Measurements from ENCODE around the gene ARSD. TPM values are rescaled to one million over a fixed set of nuclear protein-coding genes. Genes with fewer than 3 reads are reported as not detected.

ARSD gene
- polyA plus RNA-seq, 1 donor (not counting 4 experiments of a cell fraction or from before 2014, with no cell fraction given): 7.9 TPM

- H3K79me2 ChIP-seq (ENCODE audit: control insufficient read depth, insufficient read depth, low read length): no peaks in the 10 kb centered on the region
- FAIRE-seq (no peak), DNase-seq (ENCODE audit: low read depth, low spot score) (no peak)
- dilution Hi-C loops (cut with MboI; ENCODE audit: extremely low pct_ligation_motif_present, low sequenced_read_pairs): no loop called here
- no peaks in the 10 kb centered on the region for H3K9me1 ChIP-seq (ENCODE audit: control insufficient read depth, extremely low read depth, insufficient read depth, low read length)
- no peak overlapping the region for H2AFZ ChIP-seq (ENCODE audit: control insufficient read depth, low read length)
- H3K4me2 ChIP-seq (ENCODE audit: control insufficient read depth, extremely low read depth, insufficient read depth, low read depth, low read length): no peak overlapping the region
- H3K27ac ChIP-seq (ENCODE audit: control insufficient read depth, insufficient read depth, low read length): no peak overlapping the region
- H3K27me3 ChIP-seq (ENCODE audit: control insufficient read depth, extremely low read depth, insufficient read depth, low read length): no peaks in the 10 kb centered on the region
- H3K36me3 ChIP-seq (ENCODE audit: control insufficient read depth in 2 of 2, extremely low read depth in 1 of 2, insufficient read depth in 2 of 2, low read length in 2 of 2): peaks cover 0 to 2% of the 10 kb centered on the region in 2 experiments
- H3K4me3 ChIP-seq (ENCODE audit: control insufficient read depth in 2 of 3, extremely low read depth in 1 of 3, insufficient read depth in 2 of 3, low read depth in 1 of 3, low read length in 3 of 3): no peak overlapping the region
- no peaks in the 10 kb centered on the region for H3K4me1 ChIP-seq (ENCODE audit: control insufficient read depth, extremely low read depth, insufficient read depth, low read length)
- no peaks in the 10 kb centered on the region for H4K20me1 ChIP-seq (ENCODE audit: control insufficient read depth, extremely low read depth, insufficient read depth, low read length)
- no peak overlapping the region for H3K9ac ChIP-seq (ENCODE audit: control insufficient read depth, extremely low read depth, insufficient read depth, low read length)
- no peaks in the 10 kb centered on the region for H3K9me3 ChIP-seq (ENCODE audit: control insufficient read depth, low read depth, low read length)
- TF ChIP-seq CTCF (optimal IDR thresholded peaks at IDR 0.05 in 1 of 3, IDR thresholded peaks at IDR 0.05 in 1 of 3, conservative IDR thresholded peaks at IDR 0.05 in 1 of 3; ENCODE audit: extremely low read depth in 1 of 3, insufficient read depth in 2 of 3, low read length in 3 of 3) (peak in 1 of 3 experiments; percentile 9), EZH2 (IDR thresholded peaks at IDR 0.05; ENCODE audit: low read length) (no peak)
Measured at GRCh38 chrX:2913118-2913517, 16.0 kb downstream of the ARSD start.

- Histone ChIP-seq H3K79me2 (ENCODE audit: control insufficient read depth, insufficient read depth, low read length) (no peaks in the 10 kb centered on the region), H3K27ac (ENCODE audit: control insufficient read depth, insufficient read depth, low read length) (no peak overlapping the region), H3K4me3 (ENCODE audit: control insufficient read depth in 2 of 3, extremely low read depth in 1 of 3, insufficient read depth in 2 of 3, low read depth in 1 of 3, low read length in 3 of 3) (no peak overlapping the region), H2AFZ (ENCODE audit: control insufficient read depth, low read length) (no peak overlapping the region), H3K36me3 (ENCODE audit: control insufficient read depth in 2 of 2, extremely low read depth in 1 of 2, insufficient read depth in 2 of 2, low read length in 2 of 2) (peaks cover 0 to 2% of the 10 kb centered on the region in 2 experiments), H3K27me3 (ENCODE audit: control insufficient read depth, extremely low read depth, insufficient read depth, low read length) (no peaks in the 10 kb centered on the region), H3K9me1 (ENCODE audit: control insufficient read depth, extremely low read depth, insufficient read depth, low read length) (no peaks in the 10 kb centered on the region), H4K20me1 (ENCODE audit: control insufficient read depth, extremely low read depth, insufficient read depth, low read length) (no peaks in the 10 kb centered on the region), H3K4me2 (ENCODE audit: control insufficient read depth, extremely low read depth, insufficient read depth, low read depth, low read length) (no peak overlapping the region), H3K9ac (ENCODE audit: control insufficient read depth, extremely low read depth, insufficient read depth, low read length) (no peak overlapping the region), H3K9me3 (ENCODE audit: control insufficient read depth, low read depth, low read length) (no peaks in the 10 kb centered on the region), H3K4me1 (ENCODE audit: control insufficient read depth, extremely low read depth, insufficient read depth, low read length) (no peaks in the 10 kb centered on the region)
- dilution Hi-C loops (cut with MboI; ENCODE audit: extremely low pct_ligation_motif_present, low sequenced_read_pairs): no loop called here
- no peak for FAIRE-seq
- no peak for TF ChIP-seq EZH2 (IDR thresholded peaks at IDR 0.05; ENCODE audit: low read length)
- no peak for TF ChIP-seq CTCF (optimal IDR thresholded peaks at IDR 0.05 in 1 of 3, IDR thresholded peaks at IDR 0.05 in 1 of 3, conservative IDR thresholded peaks at IDR 0.05 in 1 of 3; ENCODE audit: extremely low read depth in 1 of 3, insufficient read depth in 2 of 3, low read length in 3 of 3)
- DNase-seq (ENCODE audit: low read depth, low spot score): no peak
Measured at GRCh38 chrX:2910109-2910508, 19.0 kb downstream of the ARSD start.
